Lung microvascular endothelial cell (primary cell): Measurements from ENCODE around the gene SRRM2. TPM values are rescaled to one million over a fixed set of nuclear protein-coding genes. Genes with fewer than 3 reads are reported as not detected.
"Not testable (repeated sequence)": the region's sequence is repeated elsewhere in the genome, so short reads cannot be mapped to it uniquely, and the experiment has no call there.

Source experiments
- DNase-seq, 2 donors: peaks; one replicate each; pipeline versions ENCODE4 v3.0.0 to v3.0.0-alpha.2; 2010; ENCODE audit warnings: low read depth in 2 of 2
- total RNA-seq: library from RNA; depleted of rRNA; stranded (reverse); fragments of >200 nt; gene quantifications from 2 replicates; pipeline ENCODE4 v1.2.1, GENCODE V29; 2014

The SRRM2 gene
- total RNA-seq, 1 donor from 2014 or later, result 45.2 TPM

- DNase-seq, result no peak
Measured at GRCh38 chr16:2715064-2715463, 37.4 kb upstream of the SRRM2 start.

- DNase-seq, result peak; percentile 46 to 61
Measured at GRCh38 chr16:2715519-2715918, 36.9 kb upstream of the SRRM2 start.

- no peak for DNase-seq
Measured at GRCh38 chr16:2715966-2716885, 36.2 kb upstream of the SRRM2 start.

- no peak for DNase-seq
Measured at GRCh38 chr16:2716948-2717347, 35.5 kb upstream of the SRRM2 start.

- DNase-seq, result no peak
Measured at GRCh38 chr16:2717383-2718263, 34.8 kb upstream of the SRRM2 start.

GRCh38 chr16:2719328-2720063, 32.9 kb upstream of the SRRM2 start:
- no peak for DNase-seq

- no peak for DNase-seq
Measured at GRCh38 chr16:2720064-2720457, 32.4 kb upstream of the SRRM2 start, which contains the start of gene PRSS27. Gene PRSS27 (minus strand): TSS chr16:2720224. CDS start chr16:2720160, 64 bp downstream.

GRCh38 chr16:2720719-2721633, 31.5 kb upstream of the SRRM2 start:
- peak; percentile 66 to 70 for DNase-seq

- DNase-seq, result not testable (repeated sequence)
Measured at GRCh38 chr16:2721634-2722173, 30.7 kb upstream of the SRRM2 start.

- no peak for DNase-seq
Measured at GRCh38 chr16:2724088-2724676, 28.3 kb upstream of the SRRM2 start.

- no peak for DNase-seq
Measured at GRCh38 chr16:2724816-2725348, 27.6 kb upstream of the SRRM2 start.

GRCh38 chr16:2726923-2727322, 25.5 kb upstream of the SRRM2 start:
- DNase-seq, result no peak

GRCh38 chr16:2728034-2728433, 24.4 kb upstream of the SRRM2 start:
- no peak for DNase-seq

- DNase-seq, result no peak
Measured at GRCh38 chr16:2734844-2735515, 17.5 kb upstream of the SRRM2 start.

GRCh38 chr16:2736476-2737237, 15.8 kb upstream of the SRRM2 start:
- DNase-seq, result no peak

GRCh38 chr16:2737238-2737605, 15.2 kb upstream of the SRRM2 start:
- no peak for DNase-seq

- DNase-seq, result no peak
Measured at GRCh38 chr16:2737895-2738418, 14.5 kb upstream of the SRRM2 start.

GRCh38 chr16:2738615-2739014, 13.8 kb upstream of the SRRM2 start:
- no peak for DNase-seq
